ENCODE data around the gene NPDC1.

Gene NPDC1

GRCh38 chr9:136994888-136995230, 51.1 kb downstream of the NPDC1 start:
- H3K4me3 ChIP-seq (IDR thresholded peaks at IDR 0.05; ENCODE audit: insufficient read depth, low read depth, low read length), result no peak overlapping the region
- H2AFZ ChIP-seq (ENCODE audit: low read depth), result no peak overlapping the region
- H3K27me3 ChIP-seq (ENCODE audit: insufficient read depth, low read depth), result peaks cover 42% of the 10 kb centered on the region
- H3K4me1 ChIP-seq (ENCODE audit: low read depth, poor library complexity, severe bottlenecking), result peaks cover 19% of the 10 kb centered on the region
- no peak for TF ChIP-seq CTCF (conservative IDR thresholded peaks at IDR 0.05; ENCODE audit: low read depth, low read length)
- no peaks in the 10 kb centered on the region for H4K20me1 ChIP-seq (ENCODE audit: insufficient read depth)
- no peaks in the 10 kb centered on the region for H3K79me2 ChIP-seq (ENCODE audit: insufficient read depth, low read depth)
- no peak overlapping the region for H3K9ac ChIP-seq
- no peaks in the 10 kb centered on the region for H3K36me3 ChIP-seq (ENCODE audit: insufficient read depth)
- no peak overlapping the region for H3K4me2 ChIP-seq
- H3K27ac ChIP-seq, result no peak overlapping the region

- H3K9ac ChIP-seq, result no peak overlapping the region
- H4K20me1 ChIP-seq (ENCODE audit: insufficient read depth), result no peaks in the 10 kb centered on the region
- no peak overlapping the region for H3K4me3 ChIP-seq (IDR thresholded peaks at IDR 0.05; ENCODE audit: insufficient read depth, low read depth, low read length)
- no peaks in the 10 kb centered on the region for H3K36me3 ChIP-seq (ENCODE audit: insufficient read depth)
- H3K79me2 ChIP-seq (ENCODE audit: insufficient read depth, low read depth), result no peaks in the 10 kb centered on the region
- no peak for TF ChIP-seq CTCF (conservative IDR thresholded peaks at IDR 0.05; ENCODE audit: low read depth, low read length)
- peaks cover 13% of the 10 kb centered on the region for H3K4me1 ChIP-seq (ENCODE audit: low read depth, poor library complexity, severe bottlenecking)
- peaks cover 46% of the 10 kb centered on the region for H3K27me3 ChIP-seq (ENCODE audit: insufficient read depth, low read depth)
- no peak overlapping the region for H3K27ac ChIP-seq
- H3K4me2 ChIP-seq, result no peak overlapping the region
- no peak overlapping the region for H2AFZ ChIP-seq (ENCODE audit: low read depth)
These were observed 51.6 kb downstream of the NPDC1 start for GRCh38 chr9:136994180-136994887.

GRCh38 chr9:136992819-136993369, 53.1 kb downstream of the NPDC1 start:
- peaks cover 9% of the 10 kb centered on the region for H3K4me1 ChIP-seq (ENCODE audit: low read depth, poor library complexity, severe bottlenecking)
- H3K79me2 ChIP-seq (ENCODE audit: insufficient read depth, low read depth), result no peaks in the 10 kb centered on the region
- no peak for TF ChIP-seq CTCF (conservative IDR thresholded peaks at IDR 0.05; ENCODE audit: low read depth, low read length)
- H3K27me3 ChIP-seq (ENCODE audit: insufficient read depth, low read depth), result peaks cover 47% of the 10 kb centered on the region
- H4K20me1 ChIP-seq (ENCODE audit: insufficient read depth), result no peaks in the 10 kb centered on the region
- H2AFZ ChIP-seq (ENCODE audit: low read depth), result peak overlapping the region; percentile 72; the same call in 1 of the 2 replicates
- H3K4me3 ChIP-seq (IDR thresholded peaks at IDR 0.05; ENCODE audit: insufficient read depth, low read depth, low read length), result no peak overlapping the region
- peak overlapping the region; percentile 86 for H3K9ac ChIP-seq
- peak overlapping the region; percentile 89 for H3K4me2 ChIP-seq
- peak overlapping the region; percentile 76 for H3K27ac ChIP-seq
- no peaks in the 10 kb centered on the region for H3K36me3 ChIP-seq (ENCODE audit: insufficient read depth)

GRCh38 chr9:136991993-136992818, 53.8 kb downstream of the NPDC1 start, which contains the start of gene PAXX:
Gene PAXX, plus strand, starts transcription at chr9:136992422. Its CDS starts 22 bp downstream, at chr9:136992444.
- Histone ChIP-seq H3K4me2 (peak within 1 kb of the TSS; percentile 89), H3K4me1 (ENCODE audit: low read depth, poor library complexity, severe bottlenecking) (peaks cover 9% of the 10 kb centered on the region), H2AFZ (ENCODE audit: low read depth) (peak within 1 kb of the TSS; percentile 72), H3K4me3 (IDR thresholded peaks at IDR 0.05; ENCODE audit: insufficient read depth, low read depth, low read length) (no peak within 1 kb of the TSS), H3K9ac (peak within 1 kb of the TSS; percentile 86), H3K79me2 (ENCODE audit: insufficient read depth, low read depth) (no peaks in the 10 kb centered on the region), H4K20me1 (ENCODE audit: insufficient read depth) (no peaks in the 10 kb centered on the region), H3K27ac (peak within 1 kb of the TSS; percentile 76), H3K27me3 (ENCODE audit: insufficient read depth, low read depth) (peaks cover 47% of the 10 kb centered on the region), H3K36me3 (ENCODE audit: insufficient read depth) (no peaks in the 10 kb centered on the region)
- TF ChIP-seq CTCF (conservative IDR thresholded peaks at IDR 0.05; ENCODE audit: low read depth, low read length), result no peak
